ENCODE measurements around the gene SLC6A17. TPM values are rescaled to one million over a fixed set of nuclear protein-coding genes. Genes with fewer than 3 reads are reported as not detected.

SLC6A17 gene
- total and polyA plus RNA-seq, 2 experiments from 2014 or later = 0.03 to 0.17 TPM

DNA sequence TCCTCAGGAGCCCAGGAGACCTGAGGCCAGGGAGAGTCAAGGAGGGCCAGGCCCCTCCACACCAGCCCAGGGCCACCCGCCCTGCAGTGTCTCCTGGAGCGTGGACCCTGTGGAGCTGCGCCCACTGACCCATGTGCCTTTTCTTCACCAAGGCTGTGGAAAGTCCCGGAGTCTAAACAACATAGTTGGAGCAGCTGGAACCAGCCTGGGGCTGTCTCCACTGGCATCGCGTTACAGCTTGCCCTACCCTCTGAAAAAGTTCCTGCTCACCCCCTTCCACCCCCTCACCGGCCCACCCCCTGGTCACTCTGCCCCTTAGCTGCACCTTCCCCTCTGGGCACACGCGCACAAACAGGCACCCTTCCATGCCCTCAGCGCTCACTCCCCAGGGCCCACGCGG is 78.1 kb downstream of the SLC6A17 start:
- Mint-ChIP-seq H3K4me3 (no peak overlapping the region), H3K9me3 (no peaks in the 10 kb centered on the region), H3K36me3 (ENCODE audit: low read depth) (peaks cover 20% of the 10 kb centered on the region), H3K27ac (peak overlapping the region; percentile 48), H3K4me1 (peaks cover 12% of the 10 kb centered on the region), H3K27me3 (ENCODE audit: insufficient read depth, low read depth, poor library complexity) (peaks cover 10% of the 10 kb centered on the region)
- Histone ChIP-seq H3K4me2 (no peak overlapping the region), H3F3A (replicated peaks; ENCODE audit: low read depth) (no peaks in the 10 kb centered on the region), H3K4me3 (no peak overlapping the region), H3K27ac (ENCODE audit: low read depth) (no peak overlapping the region), H3K27me3 (ENCODE audit: insufficient read depth) (no peaks in the 10 kb centered on the region), H3K9me2 (ENCODE audit: insufficient read depth) (0 out of 2 replicates have a peak, but pooled peaks cover 3% of the 10 kb centered on the region), H3K79me2 (replicated peaks; ENCODE audit: insufficient read depth) (no peaks in the 10 kb centered on the region), H3K36me3 (ENCODE audit: insufficient read depth) (peaks cover 5% of the 10 kb centered on the region; the same call in 1 of the 2 replicates), H2AFZ (no peak overlapping the region), H3K4me1 (ENCODE audit: insufficient read depth) (no peaks in the 10 kb centered on the region), H4K20me1 (replicated peaks; ENCODE audit: insufficient read depth) (no peaks in the 10 kb centered on the region)
- TF ChIP-seq, protein P1, sequence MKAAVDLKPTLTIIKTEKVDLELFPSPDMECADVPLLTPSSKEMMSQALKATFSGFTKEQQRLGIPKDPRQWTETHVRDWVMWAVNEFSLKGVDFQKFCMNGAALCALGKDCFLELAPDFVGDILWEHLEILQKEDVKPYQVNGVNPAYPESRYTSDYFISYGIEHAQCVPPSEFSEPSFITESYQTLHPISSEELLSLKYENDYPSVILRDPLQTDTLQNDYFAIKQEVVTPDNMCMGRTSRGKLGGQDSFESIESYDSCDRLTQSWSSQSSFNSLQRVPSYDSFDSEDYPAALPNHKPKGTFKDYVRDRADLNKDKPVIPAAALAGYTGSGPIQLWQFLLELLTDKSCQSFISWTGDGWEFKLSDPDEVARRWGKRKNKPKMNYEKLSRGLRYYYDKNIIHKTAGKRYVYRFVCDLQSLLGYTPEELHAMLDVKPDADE (IDR thresholded peaks at IDR 0.05) = no peak
- TF ChIP-seq EZH2 (IDR thresholded peaks at IDR 0.05; ENCODE audit: low read depth, unreplicated experiment) (no peak), JUNB (IDR thresholded peaks at IDR 0.05; ENCODE audit: unreplicated experiment) (no peak), CREB1 (CRISPR knock-in tag; IDR thresholded peaks at IDR 0.05; ENCODE audit: low read depth) (no peak), POLR2AphosphoS5 (IDR thresholded peaks at IDR 0.05; ENCODE audit: low read depth) (no peak), ZNF331 (CRISPR knock-in tag; IDR thresholded peaks at IDR 0.05; ENCODE audit: low read depth) (no peak), STAT1 (IDR thresholded peaks at IDR 0.05; ENCODE audit: unreplicated experiment) (no peak), NANOG (IDR thresholded peaks at IDR 0.05; ENCODE audit: borderline replicate concordance) (no peak), EZH2phosphoT487 (IDR thresholded peaks at IDR 0.05; ENCODE audit: unreplicated experiment) (no peak), ZNF114 (CRISPR knock-in tag; IDR thresholded peaks at IDR 0.05) (no peak)
- TF ChIP-seq, protein P2, sequence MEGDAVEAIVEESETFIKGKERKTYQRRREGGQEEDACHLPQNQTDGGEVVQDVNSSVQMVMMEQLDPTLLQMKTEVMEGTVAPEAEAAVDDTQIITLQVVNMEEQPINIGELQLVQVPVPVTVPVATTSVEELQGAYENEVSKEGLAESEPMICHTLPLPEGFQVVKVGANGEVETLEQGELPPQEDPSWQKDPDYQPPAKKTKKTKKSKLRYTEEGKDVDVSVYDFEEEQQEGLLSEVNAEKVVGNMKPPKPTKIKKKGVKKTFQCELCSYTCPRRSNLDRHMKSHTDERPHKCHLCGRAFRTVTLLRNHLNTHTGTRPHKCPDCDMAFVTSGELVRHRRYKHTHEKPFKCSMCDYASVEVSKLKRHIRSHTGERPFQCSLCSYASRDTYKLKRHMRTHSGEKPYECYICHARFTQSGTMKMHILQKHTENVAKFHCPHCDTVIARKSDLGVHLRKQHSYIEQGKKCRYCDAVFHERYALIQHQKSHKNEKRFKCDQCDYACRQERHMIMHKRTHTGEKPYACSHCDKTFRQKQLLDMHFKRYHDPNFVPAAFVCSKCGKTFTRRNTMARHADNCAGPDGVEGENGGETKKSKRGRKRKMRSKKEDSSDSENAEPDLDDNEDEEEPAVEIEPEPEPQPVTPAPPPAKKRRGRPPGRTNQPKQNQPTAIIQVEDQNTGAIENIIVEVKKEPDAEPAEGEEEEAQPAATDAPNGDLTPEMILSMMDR (conservative IDR thresholded peaks at IDR 0.05; ENCODE audit: low read depth in 2 of 2) = no peak
- TF ChIP-seq, protein P3, sequence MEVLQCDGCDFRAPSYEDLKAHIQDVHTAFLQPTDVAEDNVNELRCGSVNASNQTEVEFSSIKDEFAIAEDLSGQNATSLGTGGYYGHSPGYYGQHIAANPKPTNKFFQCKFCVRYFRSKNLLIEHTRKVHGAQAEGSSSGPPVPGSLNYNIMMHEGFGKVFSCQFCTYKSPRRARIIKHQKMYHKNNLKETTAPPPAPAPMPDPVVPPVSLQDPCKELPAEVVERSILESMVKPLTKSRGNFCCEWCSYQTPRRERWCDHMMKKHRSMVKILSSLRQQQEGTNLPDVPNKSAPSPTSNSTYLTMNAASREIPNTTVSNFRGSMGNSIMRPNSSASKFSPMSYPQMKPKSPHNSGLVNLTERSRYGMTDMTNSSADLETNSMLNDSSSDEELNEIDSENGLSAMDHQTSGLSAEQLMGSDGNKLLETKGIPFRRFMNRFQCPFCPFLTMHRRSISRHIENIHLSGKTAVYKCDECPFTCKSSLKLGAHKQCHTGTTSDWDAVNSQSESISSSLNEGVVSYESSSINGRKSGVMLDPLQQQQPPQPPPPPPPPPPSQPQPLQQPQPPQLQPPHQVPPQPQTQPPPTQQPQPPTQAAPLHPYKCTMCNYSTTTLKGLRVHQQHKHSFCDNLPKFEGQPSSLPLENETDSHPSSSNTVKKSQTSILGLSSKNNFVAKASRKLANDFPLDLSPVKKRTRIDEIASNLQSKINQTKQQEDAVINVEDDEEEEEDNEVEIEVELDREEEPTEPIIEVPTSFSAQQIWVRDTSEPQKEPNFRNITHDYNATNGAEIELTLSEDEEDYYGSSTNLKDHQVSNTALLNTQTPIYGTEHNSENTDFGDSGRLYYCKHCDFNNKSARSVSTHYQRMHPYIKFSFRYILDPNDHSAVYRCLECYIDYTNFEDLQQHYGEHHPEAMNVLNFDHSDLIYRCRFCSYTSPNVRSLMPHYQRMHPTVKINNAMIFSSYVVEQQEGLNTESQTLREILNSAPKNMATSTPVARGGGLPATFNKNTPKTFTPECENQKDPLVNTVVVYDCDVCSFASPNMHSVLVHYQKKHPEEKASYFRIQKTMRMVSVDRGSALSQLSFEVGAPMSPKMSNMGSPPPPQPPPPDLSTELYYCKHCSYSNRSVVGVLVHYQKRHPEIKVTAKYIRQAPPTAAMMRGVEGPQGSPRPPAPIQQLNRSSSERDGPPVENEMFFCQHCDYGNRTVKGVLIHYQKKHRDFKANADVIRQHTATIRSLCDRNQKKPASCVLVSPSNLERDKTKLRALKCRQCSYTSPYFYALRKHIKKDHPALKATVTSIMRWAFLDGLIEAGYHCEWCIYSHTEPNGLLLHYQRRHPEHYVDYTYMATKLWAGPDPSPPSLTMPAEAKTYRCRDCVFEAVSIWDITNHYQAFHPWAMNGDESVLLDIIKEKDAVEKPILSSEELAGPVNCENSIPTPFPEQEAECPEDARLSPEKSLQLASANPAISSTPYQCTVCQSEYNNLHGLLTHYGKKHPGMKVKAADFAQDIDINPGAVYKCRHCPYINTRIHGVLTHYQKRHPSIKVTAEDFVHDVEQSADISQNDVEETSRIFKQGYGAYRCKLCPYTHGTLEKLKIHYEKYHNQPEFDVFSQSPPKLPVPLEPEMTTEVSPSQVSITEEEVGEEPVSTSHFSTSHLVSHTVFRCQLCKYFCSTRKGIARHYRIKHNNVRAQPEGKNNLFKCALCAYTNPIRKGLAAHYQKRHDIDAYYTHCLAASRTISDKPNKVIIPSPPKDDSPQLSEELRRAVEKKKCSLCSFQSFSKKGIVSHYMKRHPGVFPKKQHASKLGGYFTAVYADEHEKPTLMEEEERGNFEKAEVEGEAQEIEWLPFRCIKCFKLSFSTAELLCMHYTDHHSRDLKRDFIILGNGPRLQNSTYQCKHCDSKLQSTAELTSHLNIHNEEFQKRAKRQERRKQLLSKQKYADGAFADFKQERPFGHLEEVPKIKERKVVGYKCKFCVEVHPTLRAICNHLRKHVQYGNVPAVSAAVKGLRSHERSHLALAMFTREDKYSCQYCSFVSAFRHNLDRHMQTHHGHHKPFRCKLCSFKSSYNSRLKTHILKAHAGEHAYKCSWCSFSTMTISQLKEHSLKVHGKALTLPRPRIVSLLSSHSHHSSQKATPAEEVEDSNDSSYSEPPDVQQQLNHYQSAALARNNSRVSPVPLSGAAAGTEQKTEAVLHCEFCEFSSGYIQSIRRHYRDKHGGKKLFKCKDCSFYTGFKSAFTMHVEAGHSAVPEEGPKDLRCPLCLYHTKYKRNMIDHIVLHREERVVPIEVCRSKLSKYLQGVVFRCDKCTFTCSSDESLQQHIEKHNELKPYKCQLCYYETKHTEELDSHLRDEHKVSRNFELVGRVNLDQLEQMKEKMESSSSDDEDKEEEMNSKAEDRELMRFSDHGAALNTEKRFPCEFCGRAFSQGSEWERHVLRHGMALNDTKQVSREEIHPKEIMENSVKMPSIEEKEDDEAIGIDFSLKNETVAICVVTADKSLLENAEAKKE (CRISPR knock-in tag; IDR thresholded peaks at IDR 0.05) = no peak
- TF ChIP-seq, protein P4, sequence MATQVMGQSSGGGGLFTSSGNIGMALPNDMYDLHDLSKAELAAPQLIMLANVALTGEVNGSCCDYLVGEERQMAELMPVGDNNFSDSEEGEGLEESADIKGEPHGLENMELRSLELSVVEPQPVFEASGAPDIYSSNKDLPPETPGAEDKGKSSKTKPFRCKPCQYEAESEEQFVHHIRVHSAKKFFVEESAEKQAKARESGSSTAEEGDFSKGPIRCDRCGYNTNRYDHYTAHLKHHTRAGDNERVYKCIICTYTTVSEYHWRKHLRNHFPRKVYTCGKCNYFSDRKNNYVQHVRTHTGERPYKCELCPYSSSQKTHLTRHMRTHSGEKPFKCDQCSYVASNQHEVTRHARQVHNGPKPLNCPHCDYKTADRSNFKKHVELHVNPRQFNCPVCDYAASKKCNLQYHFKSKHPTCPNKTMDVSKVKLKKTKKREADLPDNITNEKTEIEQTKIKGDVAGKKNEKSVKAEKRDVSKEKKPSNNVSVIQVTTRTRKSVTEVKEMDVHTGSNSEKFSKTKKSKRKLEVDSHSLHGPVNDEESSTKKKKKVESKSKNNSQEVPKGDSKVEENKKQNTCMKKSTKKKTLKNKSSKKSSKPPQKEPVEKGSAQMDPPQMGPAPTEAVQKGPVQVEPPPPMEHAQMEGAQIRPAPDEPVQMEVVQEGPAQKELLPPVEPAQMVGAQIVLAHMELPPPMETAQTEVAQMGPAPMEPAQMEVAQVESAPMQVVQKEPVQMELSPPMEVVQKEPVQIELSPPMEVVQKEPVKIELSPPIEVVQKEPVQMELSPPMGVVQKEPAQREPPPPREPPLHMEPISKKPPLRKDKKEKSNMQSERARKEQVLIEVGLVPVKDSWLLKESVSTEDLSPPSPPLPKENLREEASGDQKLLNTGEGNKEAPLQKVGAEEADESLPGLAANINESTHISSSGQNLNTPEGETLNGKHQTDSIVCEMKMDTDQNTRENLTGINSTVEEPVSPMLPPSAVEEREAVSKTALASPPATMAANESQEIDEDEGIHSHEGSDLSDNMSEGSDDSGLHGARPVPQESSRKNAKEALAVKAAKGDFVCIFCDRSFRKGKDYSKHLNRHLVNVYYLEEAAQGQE (IDR thresholded peaks at IDR 0.05; ENCODE audit: unreplicated experiment) = no peak
- DNase-seq (ENCODE audit: low spot score) = no peak
- ATAC-seq = no peak

Measured in GM23338 (cell line).